Esophagus muscularis mucosa (tissue), 4 donors: ENCODE results near the gene FILIP1L. TPM values are rescaled to one million over a fixed set of nuclear protein-coding genes. Genes with fewer than 3 reads are reported as not detected.

Source experiments
- DNase-seq: peaks from one replicate; pipeline ENCODE4 v3.0.0-alpha.2; 2017; ENCODE audit errors: extremely low spot score
- H3K27ac ChIP-seq, 4 donors: fragments of 200-600 bp; sonication (generic); replicated peaks in 1 of 4; 1 replicate in 3 of 4; 2 replicates in 1 of 4; pipeline ENCODE4 v1.5.1; 2016 to 2019; ENCODE audit warnings: mild to moderate bottlenecking in 1 of 4
- H3K27me3 ChIP-seq, 4 donors: fragments of 200-600 bp; sonication (generic); one replicate each; pipeline versions ENCODE4 v1.5.1 to v1.6.0; 2016 to 2019
- H3K36me3 ChIP-seq, 4 donors: fragments of 200-600 bp; sonication (generic); one replicate each; pipeline ENCODE4 v1.5.1; 2016 to 2019
- H3K4me1 ChIP-seq, 4 donors: fragments of 200-600 bp; sonication (generic); one replicate each; pipeline ENCODE4 v1.5.1; 2016 to 2019
- H3K4me3 ChIP-seq, 4 donors: fragments of 200-600 bp; sonication (generic); 1 replicate in 2 of 4; 2 replicates in 2 of 4; pipeline ENCODE4 v1.5.1; 2016 to 2019; ENCODE audit warnings: mild to moderate bottlenecking in 4 of 4, moderate library complexity in 1 of 4
- H3K9me3 ChIP-seq, 4 donors: fragments of 200-600 bp; sonication (generic); 1 replicate in 3 of 4; 2 replicates in 1 of 4; pipeline ENCODE4 v1.5.1; 2016 to 2019
- CTCF ChIP-seq, 3 experiments: fragments of 200-600 bp in 2 of 3; fragments of 450-650 bp in 1 of 3; sonication (generic) in 2 of 3; IDR thresholded peaks; one replicate each; pipeline ENCODE4 v1.5.1; 2017 to 2019; ENCODE audit warnings: antibody characterized with exemption in 3 of 3, mild to moderate bottlenecking in 2 of 3, moderate library complexity in 1 of 3
- EP300 ChIP-seq: sonication (generic); formaldehyde crosslinking; IDR thresholded peaks from one replicate; pipeline ENCODE4 v1.6.1; 2017; ENCODE audit warnings: antibody characterized with exemption
- POLR2A ChIP-seq: fragments of 450-650 bp; IDR thresholded peaks from one replicate; pipeline ENCODE4 v1.6.1; 2017; ENCODE audit warnings: antibody characterized with exemption, moderate library complexity, mild to moderate bottlenecking, low read depth
- POLR2AphosphoS5 ChIP-seq, 2 donors: sonication (generic); formaldehyde crosslinking; IDR thresholded peaks; one replicate each; pipeline ENCODE4 v1.6.1; 2017; ENCODE audit warnings: antibody characterized with exemption in 2 of 2
- WGBS: methylation state at CpG from one replicate; pipeline ENCODE4 v1.1.5; 2018; 5-methylcytosine and 5-hydroxymethylcytosine counted together
- intact Hi-C: fragments of 100-400 bp; cut with DNase I; formaldehyde crosslinking; loops from one replicate; pipeline ENCODE4 v1.15.1; 2023
- total RNA-seq, 4 donors: library from RNA; depleted of rRNA; stranded (reverse); fragments of >200 nt; gene quantifications; one replicate each; pipeline versions ENCODE4 v1.1.0 to v1.2.1, GENCODE V29; 2016

Gene FILIP1L
- total RNA-seq, 4 donors from 2014 or later, result 120 to 134 (median 127) TPM

DNA sequence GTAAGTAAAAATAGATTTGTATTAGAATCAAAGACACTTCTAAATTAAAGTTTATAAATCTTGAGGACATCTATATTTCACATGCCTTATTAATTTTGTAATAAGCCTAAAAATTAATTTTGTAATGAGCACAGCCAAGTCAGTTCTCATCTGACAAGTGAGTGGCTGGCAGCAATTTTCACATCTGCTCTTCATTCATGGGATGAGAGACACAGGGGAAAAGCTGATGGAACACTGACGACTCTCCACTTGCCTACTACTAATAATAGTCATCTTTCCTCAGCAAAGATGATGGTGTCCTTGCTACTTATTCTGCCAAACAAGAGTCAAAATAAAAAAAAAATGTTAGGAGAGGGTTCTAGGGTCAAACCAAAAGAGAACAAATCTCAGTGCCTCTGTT is 311.0 kb downstream of the FILIP1L start:
- 50% methylated on average over 1 of the region's 1 CpG for WGBS
- Histone ChIP-seq H3K4me3 (no peak overlapping the region), H3K9me3 (peaks cover 0 to 9% (median 3%) of the 10 kb centered on the region in 4 donors), H3K27me3 (no peaks in the 10 kb centered on the region), H3K4me1 (peaks cover 0 to 5% (median 0%) of the 10 kb centered on the region in 4 donors), H3K36me3 (no peaks in the 10 kb centered on the region), H3K27ac (no peak overlapping the region)
- TF ChIP-seq CTCF (IDR thresholded peaks at IDR 0.05) (no peak), POLR2A (no peak), EP300 (no peak), POLR2AphosphoS5 (IDR thresholded peaks at IDR 0.05) (no peak)
- no peak for DNase-seq
- intact Hi-C loops, result no loop called here

- H3K36me3 ChIP-seq, result peaks cover 0 to 7% (median 0%) of the 10 kb centered on the region in 4 donors
- H3K4me1 ChIP-seq, result no peaks in the 10 kb centered on the region
- H3K4me3 ChIP-seq, result no peak overlapping the region
- 81% methylated on average over 4 of the region's 4 CpGs for WGBS
- no peaks in the 10 kb centered on the region for H3K9me3 ChIP-seq
- no peak overlapping the region for H3K27ac ChIP-seq
- TF ChIP-seq POLR2AphosphoS5 (IDR thresholded peaks at IDR 0.05) (no peak), CTCF (IDR thresholded peaks at IDR 0.05) (no peak)
- intact Hi-C loops, result no loop called here
- no peaks in the 10 kb centered on the region for H3K27me3 ChIP-seq
- DNase-seq, result no peak
Observed at GRCh38 chr3:99799422-99799821, 314.9 kb downstream of the FILIP1L start.

- H3K9me3 ChIP-seq, result no peaks in the 10 kb centered on the region
- no peaks in the 10 kb centered on the region for H3K4me1 ChIP-seq
- H3K4me3 ChIP-seq, result no peak overlapping the region
- TF ChIP-seq CTCF (IDR thresholded peaks at IDR 0.05) (no peak), POLR2A (no peak), POLR2AphosphoS5 (IDR thresholded peaks at IDR 0.05) (no peak), EP300 (no peak)
- peaks cover 0 to 11% (median 0%) of the 10 kb centered on the region in 4 donors for H3K36me3 ChIP-seq
- WGBS, result 91% methylated on average over 15 of the region's 15 CpGs
- intact Hi-C loops, result no loop called here
- no peak overlapping the region for H3K27ac ChIP-seq
- no peaks in the 10 kb centered on the region for H3K27me3 ChIP-seq
- no peak for DNase-seq
Observed at GRCh38 chr3:99795573-99795972, 318.7 kb downstream of the FILIP1L start.

DNA sequence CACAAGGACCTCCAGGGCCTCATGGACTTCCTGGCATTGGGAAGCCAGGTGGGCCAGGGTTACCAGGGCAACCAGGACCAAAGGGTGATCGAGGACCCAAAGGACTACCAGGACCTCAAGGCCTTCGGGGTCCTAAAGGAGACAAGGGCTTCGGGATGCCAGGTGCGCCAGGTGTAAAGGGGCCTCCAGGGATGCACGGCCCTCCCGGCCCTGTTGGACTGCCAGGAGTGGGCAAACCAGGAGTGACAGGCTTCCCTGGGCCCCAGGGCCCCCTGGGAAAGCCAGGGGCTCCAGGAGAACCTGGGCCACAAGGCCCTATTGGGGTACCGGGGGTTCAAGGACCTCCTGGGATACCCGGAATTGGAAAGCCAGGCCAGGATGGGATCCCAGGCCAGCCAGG is 319.8 kb downstream of the FILIP1L start:
- TF ChIP-seq POLR2AphosphoS5 (IDR thresholded peaks at IDR 0.05) (no peak), POLR2A (no peak), CTCF (IDR thresholded peaks at IDR 0.05) (no peak), EP300 (no peak)
- Histone ChIP-seq H3K27me3 (no peaks in the 10 kb centered on the region), H3K36me3 (peaks cover 0 to 11% (median 0%) of the 10 kb centered on the region in 4 donors), H3K27ac (no peak overlapping the region), H3K4me3 (no peak overlapping the region), H3K9me3 (no peaks in the 10 kb centered on the region), H3K4me1 (peaks cover 0 to under 1% (median 0%) of the 10 kb centered on the region in 4 donors)
- intact Hi-C loops, result no loop called here
- DNase-seq, result no peak
- WGBS, result 96% methylated on average over 6 of the region's 8 CpGs

DNA sequence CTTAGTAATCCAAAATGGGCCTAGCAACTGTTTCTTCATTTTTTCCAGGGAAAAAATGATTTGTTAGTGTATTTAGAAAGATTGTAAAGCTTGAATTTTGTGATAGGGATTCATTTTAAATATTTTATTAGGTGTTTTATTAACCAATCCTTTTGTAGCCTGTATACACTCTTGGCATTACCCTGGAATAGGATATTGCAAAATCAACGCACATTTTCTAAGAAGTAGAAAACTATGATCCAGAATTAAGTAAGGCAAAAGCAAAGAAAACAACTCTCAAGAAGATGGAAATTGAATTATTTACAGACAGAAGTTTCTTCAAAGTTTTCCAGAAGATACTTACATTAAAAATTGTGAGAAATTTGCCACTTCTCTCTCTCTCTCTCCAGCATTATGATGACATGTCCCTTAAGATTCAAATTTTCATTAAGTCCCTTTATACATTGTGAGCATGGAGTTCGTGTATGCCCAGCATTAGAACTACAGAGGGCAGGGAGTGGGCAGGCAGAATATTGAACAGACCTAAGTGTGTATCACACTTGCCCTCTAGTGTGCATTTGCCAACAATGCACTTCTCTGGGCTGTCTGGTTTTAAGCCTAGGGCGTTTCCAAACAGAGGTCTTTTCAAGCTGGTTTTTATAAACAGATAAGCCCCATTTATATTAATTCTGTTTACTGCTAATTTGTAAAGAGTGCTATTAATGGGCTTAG is 325.1 kb downstream of the FILIP1L start:
- H3K9me3 ChIP-seq, result no peaks in the 10 kb centered on the region
- H3K4me3 ChIP-seq, result no peak overlapping the region
- intact Hi-C loops, result no loop called here
- no peak overlapping the region for H3K27ac ChIP-seq
- H3K27me3 ChIP-seq, result no peaks in the 10 kb centered on the region
- peaks cover 0 to 18% (median 9%) of the 10 kb centered on the region in 4 donors for H3K4me1 ChIP-seq
- TF ChIP-seq POLR2A (no peak), CTCF (IDR thresholded peaks at IDR 0.05) (peak; percentile 52 to 69 (median 61))
- peaks cover 0 to 1% (median 0%) of the 10 kb centered on the region in 4 donors for H3K36me3 ChIP-seq
- 30% methylated on average over 3 of the region's 3 CpGs for WGBS
- no peak for DNase-seq
